Measurements from ENCODE around the gene RABGAP1L. TPM values are rescaled to one million over a fixed set of nuclear protein-coding genes. Genes with fewer than 3 reads are reported as not detected.

RABGAP1L gene
- total RNA-seq, 1 experiment from 2014 or later = 76.9 TPM

DNA sequence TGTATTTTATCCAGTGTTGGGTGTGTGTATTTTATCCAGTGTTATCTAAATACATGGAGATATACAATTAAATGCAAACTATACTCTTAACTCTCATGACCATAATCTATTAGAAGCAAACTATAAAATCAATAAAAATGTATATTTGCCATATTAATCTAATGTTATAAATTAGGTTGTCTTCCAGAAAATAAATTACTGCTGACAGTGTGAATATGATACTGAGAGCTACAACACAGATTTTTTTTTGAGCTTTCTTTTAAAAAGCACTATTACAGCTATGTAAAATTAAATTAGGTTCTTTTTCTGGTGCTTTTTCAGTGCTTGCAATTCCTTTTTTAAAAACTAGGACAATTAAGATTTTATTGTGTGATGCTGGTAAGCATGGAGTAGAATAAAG lies 269.4 kb downstream of the RABGAP1L start:
- ChIA-PET CTCF (interaction anchor here (1.0 kb wide), 1 partner anchor 166 kb away, joined by 4 read pairs; no protein-coding TSS in a partner anchor), POLR2A (no interaction called here)
- Mint-ChIP-seq H3K27me3 (ENCODE audit: low read depth) (no peaks in the 10 kb centered on the region), H3K9me3 (no peaks in the 10 kb centered on the region), H3K27ac (no peak overlapping the region), H3K4me3 (no peak overlapping the region), H3K36me3 (no peaks in the 10 kb centered on the region), H3K4me1 (no peaks in the 10 kb centered on the region)
- no peak for ATAC-seq
- DNase-seq (ENCODE audit: low spot score) = no peak
- no peak for TF ChIP-seq JAZF1 (CRISPR knock-in tag; IDR thresholded peaks at IDR 0.05)
- TF ChIP-seq, protein P1, sequence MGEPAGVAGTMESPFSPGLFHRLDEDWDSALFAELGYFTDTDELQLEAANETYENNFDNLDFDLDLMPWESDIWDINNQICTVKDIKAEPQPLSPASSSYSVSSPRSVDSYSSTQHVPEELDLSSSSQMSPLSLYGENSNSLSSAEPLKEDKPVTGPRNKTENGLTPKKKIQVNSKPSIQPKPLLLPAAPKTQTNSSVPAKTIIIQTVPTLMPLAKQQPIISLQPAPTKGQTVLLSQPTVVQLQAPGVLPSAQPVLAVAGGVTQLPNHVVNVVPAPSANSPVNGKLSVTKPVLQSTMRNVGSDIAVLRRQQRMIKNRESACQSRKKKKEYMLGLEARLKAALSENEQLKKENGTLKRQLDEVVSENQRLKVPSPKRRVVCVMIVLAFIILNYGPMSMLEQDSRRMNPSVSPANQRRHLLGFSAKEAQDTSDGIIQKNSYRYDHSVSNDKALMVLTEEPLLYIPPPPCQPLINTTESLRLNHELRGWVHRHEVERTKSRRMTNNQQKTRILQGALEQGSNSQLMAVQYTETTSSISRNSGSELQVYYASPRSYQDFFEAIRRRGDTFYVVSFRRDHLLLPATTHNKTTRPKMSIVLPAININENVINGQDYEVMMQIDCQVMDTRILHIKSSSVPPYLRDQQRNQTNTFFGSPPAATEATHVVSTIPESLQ (CRISPR knock-in tag; IDR thresholded peaks at IDR 0.05) = no peak

DNA sequence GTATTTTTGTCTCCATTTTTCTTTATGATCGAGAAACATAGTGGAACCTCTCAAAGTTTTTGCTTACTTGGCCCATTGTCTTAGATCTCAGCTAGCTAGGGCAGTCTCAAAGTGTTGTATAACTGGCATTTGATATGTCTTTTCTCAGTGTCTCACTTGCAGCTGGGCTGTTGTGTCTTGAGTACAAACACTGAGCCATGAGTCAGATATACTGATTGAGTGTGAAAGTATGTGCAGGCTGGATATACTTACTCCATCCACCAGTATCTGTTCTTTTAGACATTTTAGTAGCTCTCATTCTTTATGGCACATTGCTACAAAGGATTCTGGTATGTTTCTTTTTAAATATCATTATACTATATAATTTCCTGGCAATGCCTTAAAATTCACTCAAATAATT lies 274.1 kb downstream of the RABGAP1L start:
- POLR2A ChIA-PET = no interaction called here
- Mint-ChIP-seq H3K4me1 (no peaks in the 10 kb centered on the region), H3K36me3 (peaks cover 15% of the 10 kb centered on the region), H3K27me3 (ENCODE audit: low read depth) (no peaks in the 10 kb centered on the region), H3K9me3 (peaks cover 22% of the 10 kb centered on the region), H3K27ac (no peak overlapping the region), H3K4me3 (no peak overlapping the region)
- ATAC-seq (no peak), DNase-seq (ENCODE audit: low spot score) (no peak)
- TF ChIP-seq CBFB (CRISPR knock-in tag; IDR thresholded peaks at IDR 0.05; ENCODE audit: low read depth) = no peak
- TF ChIP-seq NR1H2 (CRISPR knock-in tag; IDR thresholded peaks at IDR 0.05) = no peak
- no peak for TF ChIP-seq NFE2L1 (CRISPR knock-in tag; IDR thresholded peaks at IDR 0.05)
- TF ChIP-seq, protein P2, sequence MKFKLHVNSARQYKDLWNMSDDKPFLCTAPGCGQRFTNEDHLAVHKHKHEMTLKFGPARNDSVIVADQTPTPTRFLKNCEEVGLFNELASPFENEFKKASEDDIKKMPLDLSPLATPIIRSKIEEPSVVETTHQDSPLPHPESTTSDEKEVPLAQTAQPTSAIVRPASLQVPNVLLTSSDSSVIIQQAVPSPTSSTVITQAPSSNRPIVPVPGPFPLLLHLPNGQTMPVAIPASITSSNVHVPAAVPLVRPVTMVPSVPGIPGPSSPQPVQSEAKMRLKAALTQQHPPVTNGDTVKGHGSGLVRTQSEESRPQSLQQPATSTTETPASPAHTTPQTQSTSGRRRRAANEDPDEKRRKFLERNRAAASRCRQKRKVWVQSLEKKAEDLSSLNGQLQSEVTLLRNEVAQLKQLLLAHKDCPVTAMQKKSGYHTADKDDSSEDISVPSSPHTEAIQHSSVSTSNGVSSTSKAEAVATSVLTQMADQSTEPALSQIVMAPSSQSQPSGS (CRISPR knock-in tag; IDR thresholded peaks at IDR 0.05; ENCODE audit: borderline replicate concordance, low read depth) = no peak
- TF ChIP-seq, protein P3, sequence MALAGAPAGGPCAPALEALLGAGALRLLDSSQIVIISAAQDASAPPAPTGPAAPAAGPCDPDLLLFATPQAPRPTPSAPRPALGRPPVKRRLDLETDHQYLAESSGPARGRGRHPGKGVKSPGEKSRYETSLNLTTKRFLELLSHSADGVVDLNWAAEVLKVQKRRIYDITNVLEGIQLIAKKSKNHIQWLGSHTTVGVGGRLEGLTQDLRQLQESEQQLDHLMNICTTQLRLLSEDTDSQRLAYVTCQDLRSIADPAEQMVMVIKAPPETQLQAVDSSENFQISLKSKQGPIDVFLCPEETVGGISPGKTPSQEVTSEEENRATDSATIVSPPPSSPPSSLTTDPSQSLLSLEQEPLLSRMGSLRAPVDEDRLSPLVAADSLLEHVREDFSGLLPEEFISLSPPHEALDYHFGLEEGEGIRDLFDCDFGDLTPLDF (CRISPR knock-in tag; IDR thresholded peaks at IDR 0.05) = no peak
- TF ChIP-seq ZBTB21 (CRISPR knock-in tag; IDR thresholded peaks at IDR 0.05; ENCODE audit: borderline replicate concordance) = no peak
- TF ChIP-seq, protein P4, sequence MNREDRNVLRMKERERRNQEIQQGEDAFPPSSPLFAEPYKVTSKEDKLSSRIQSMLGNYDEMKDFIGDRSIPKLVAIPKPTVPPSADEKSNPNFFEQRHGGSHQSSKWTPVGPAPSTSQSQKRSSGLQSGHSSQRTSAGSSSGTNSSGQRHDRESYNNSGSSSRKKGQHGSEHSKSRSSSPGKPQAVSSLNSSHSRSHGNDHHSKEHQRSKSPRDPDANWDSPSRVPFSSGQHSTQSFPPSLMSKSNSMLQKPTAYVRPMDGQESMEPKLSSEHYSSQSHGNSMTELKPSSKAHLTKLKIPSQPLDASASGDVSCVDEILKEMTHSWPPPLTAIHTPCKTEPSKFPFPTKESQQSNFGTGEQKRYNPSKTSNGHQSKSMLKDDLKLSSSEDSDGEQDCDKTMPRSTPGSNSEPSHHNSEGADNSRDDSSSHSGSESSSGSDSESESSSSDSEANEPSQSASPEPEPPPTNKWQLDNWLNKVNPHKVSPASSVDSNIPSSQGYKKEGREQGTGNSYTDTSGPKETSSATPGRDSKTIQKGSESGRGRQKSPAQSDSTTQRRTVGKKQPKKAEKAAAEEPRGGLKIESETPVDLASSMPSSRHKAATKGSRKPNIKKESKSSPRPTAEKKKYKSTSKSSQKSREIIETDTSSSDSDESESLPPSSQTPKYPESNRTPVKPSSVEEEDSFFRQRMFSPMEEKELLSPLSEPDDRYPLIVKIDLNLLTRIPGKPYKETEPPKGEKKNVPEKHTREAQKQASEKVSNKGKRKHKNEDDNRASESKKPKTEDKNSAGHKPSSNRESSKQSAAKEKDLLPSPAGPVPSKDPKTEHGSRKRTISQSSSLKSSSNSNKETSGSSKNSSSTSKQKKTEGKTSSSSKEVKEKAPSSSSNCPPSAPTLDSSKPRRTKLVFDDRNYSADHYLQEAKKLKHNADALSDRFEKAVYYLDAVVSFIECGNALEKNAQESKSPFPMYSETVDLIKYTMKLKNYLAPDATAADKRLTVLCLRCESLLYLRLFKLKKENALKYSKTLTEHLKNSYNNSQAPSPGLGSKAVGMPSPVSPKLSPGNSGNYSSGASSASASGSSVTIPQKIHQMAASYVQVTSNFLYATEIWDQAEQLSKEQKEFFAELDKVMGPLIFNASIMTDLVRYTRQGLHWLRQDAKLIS (CRISPR knock-in tag; IDR thresholded peaks at IDR 0.05; ENCODE audit: borderline replicate concordance) = no peak
- CTCF ChIA-PET = no interaction called here

DNA sequence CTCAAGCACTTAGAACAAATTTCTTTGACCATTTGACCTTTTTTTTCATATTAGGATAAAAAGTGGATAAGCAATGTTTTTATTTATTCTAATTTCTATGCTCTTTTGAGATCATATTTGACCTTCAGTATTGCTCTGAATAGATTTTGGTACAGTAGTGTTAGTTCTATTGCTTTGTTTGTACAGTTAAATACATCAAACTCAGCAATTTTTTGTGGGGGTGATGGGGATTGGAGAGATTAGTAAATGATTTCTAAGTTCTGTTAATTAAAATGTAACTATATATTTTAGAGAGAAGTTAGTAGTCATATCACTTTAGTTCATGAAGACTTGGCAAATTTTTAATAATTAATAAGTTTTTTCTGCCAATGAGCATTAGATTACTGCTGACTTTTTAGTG lies 286.0 kb downstream of the RABGAP1L start:
- Mint-ChIP-seq H3K4me3 (no peak overlapping the region), H3K27ac (no peak overlapping the region), H3K36me3 (no peaks in the 10 kb centered on the region), H3K9me3 (no peaks in the 10 kb centered on the region), H3K27me3 (ENCODE audit: low read depth) (no peaks in the 10 kb centered on the region), H3K4me1 (peaks cover 8% of the 10 kb centered on the region)
- POLR2A ChIA-PET = no interaction called here
- CTCF ChIA-PET = no interaction called here
- DNase-seq (ENCODE audit: low spot score) = no peak
- ATAC-seq = no peak
- TF ChIP-seq ZNF232 (CRISPR knock-in tag; IDR thresholded peaks at IDR 0.05) = no peak
- no peak for TF ChIP-seq NFYB (CRISPR knock-in tag; conservative IDR thresholded peaks at IDR 0.05; ENCODE audit: low read depth)
- TF ChIP-seq NR2C2 (CRISPR knock-in tag; IDR thresholded peaks at IDR 0.05) = no peak
- no peak for TF ChIP-seq TCF7 (CRISPR knock-in tag; IDR thresholded peaks at IDR 0.05; ENCODE audit: low read depth)
- TF ChIP-seq PRRX2 (CRISPR knock-in tag; IDR thresholded peaks at IDR 0.05) = no peak
- no peak for TF ChIP-seq MYBL2 (CRISPR knock-in tag; IDR thresholded peaks at IDR 0.05)
- TF ChIP-seq ZNF317 (CRISPR knock-in tag; IDR thresholded peaks at IDR 0.05; ENCODE audit: borderline replicate concordance, low read depth) = no peak
- TF ChIP-seq NR1H2 (CRISPR knock-in tag; IDR thresholded peaks at IDR 0.05) = no peak
- TF ChIP-seq, protein P5, sequence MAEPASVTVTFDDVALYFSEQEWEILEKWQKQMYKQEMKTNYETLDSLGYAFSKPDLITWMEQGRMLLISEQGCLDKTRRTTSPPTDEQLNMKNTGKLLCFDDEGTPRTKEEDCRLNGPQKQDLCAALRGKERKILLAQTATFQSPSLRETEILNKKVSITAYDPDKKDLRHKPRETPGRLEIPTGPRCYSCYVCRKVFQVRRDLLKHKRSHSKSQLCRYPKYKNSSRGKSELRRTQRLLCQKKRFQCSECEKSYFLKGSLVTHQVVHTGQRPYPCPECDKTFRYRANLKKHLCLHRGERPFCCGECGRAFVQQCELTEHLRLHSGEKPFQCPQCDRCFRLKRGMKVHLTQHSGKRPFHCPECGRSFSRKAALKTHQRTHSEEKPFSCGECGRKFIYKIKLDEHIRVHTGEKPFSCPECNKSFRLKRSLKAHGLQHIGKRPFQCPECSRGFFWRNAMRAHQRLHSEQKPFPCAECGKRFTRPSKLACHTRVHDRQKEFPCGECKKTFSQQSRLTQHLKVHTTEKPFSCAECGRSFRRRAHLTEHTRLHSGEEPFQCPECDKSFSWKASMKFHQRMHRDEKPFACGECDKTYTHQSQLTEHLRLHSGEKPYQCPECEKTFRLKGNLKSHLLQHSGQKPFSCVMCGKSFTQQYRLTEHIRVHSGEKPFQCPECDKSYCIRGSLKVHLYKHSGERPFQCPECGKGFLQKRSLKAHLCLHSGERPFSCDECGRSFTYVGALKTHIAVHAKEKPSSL (CRISPR knock-in tag; conservative IDR thresholded peaks at IDR 0.05) = no peak
- TF ChIP-seq ZNF263 (CRISPR knock-in tag; IDR thresholded peaks at IDR 0.05; ENCODE audit: low read depth) = no peak
